SK-N-DZ (cell line): ENCODE measurements around the gene ZNF474. TPM values are rescaled to one million over a fixed set of nuclear protein-coding genes. Genes with fewer than 3 reads are reported as not detected.
"Not testable (repeated sequence)": the region's sequence is repeated elsewhere in the genome, so short reads cannot be mapped to it uniquely, and the experiment has no call there.

Source experiments
- DNase-seq: peaks from one replicate; pipeline ENCODE4 v3.0.0-alpha.2; 2015; ENCODE audit warnings: low spot score
- polyA plus RNA-seq, 2 experiments: library from polyadenylated mRNA; depleted of rRNA; stranded (reverse); fragments of >200 nt; gene quantifications; 2 replicates each; pipeline ENCODE4 v1.2.3, GENCODE V29; 2014

ZNF474 gene
- not detected in 2 replicates for polyA plus RNA-seq (2014; cell fraction: cytosol; rRNA removed)
- polyA plus RNA-seq (2014; cell fraction: nucleus; rRNA removed) = 0.14 TPM in 1 of 2 replicates, not detected in the other

- peak; percentile 7 for DNase-seq
Observed at GRCh38 chr5:122129306-122129705, at the start of gene ZNF474. TSS of gene ZNF474 (plus strand) at chr5:122129546. CDS start at chr5:122151991, 22,445 bp downstream.

- no peak for DNase-seq
Observed at GRCh38 chr5:122081541-122081940, 47.8 kb upstream of the ZNF474 start.

- no peak for DNase-seq
Observed at GRCh38 chr5:122083535-122083934, 45.8 kb upstream of the ZNF474 start.

GRCh38 chr5:122085041-122085440 lies 44.3 kb upstream of the ZNF474 start:
- no peak for DNase-seq

GRCh38 chr5:122089096-122090013 lies 40.0 kb upstream of the ZNF474 start:
- no peak for DNase-seq

- peak; percentile 18 for DNase-seq
Observed at GRCh38 chr5:122091936-122092600, 37.3 kb upstream of the ZNF474 start.

- no peak for DNase-seq
Observed at GRCh38 chr5:122093415-122094180, 35.7 kb upstream of the ZNF474 start.

GRCh38 chr5:122094251-122094650 lies 35.1 kb upstream of the ZNF474 start:
- DNase-seq = not testable (repeated sequence)

GRCh38 chr5:122095158-122095557 lies 34.2 kb upstream of the ZNF474 start:
- no peak for DNase-seq

GRCh38 chr5:122097391-122097790 lies 32.0 kb upstream of the ZNF474 start:
- no peak for DNase-seq

- no peak for DNase-seq
Observed at GRCh38 chr5:122099060-122099790, 30.1 kb upstream of the ZNF474 start.

- peak; percentile 28 for DNase-seq
Observed at GRCh38 chr5:122101636-122102285, 27.6 kb upstream of the ZNF474 start.

- DNase-seq = no peak
Observed at GRCh38 chr5:122102825-122103224, 26.5 kb upstream of the ZNF474 start.

GRCh38 chr5:122105909-122106308 lies 23.4 kb upstream of the ZNF474 start:
- no peak for DNase-seq

- no peak for DNase-seq
Observed at GRCh38 chr5:122107016-122107415, 22.3 kb upstream of the ZNF474 start.

GRCh38 chr5:122110987-122111386 lies 18.4 kb upstream of the ZNF474 start:
- DNase-seq = no peak

- no peak for DNase-seq
Observed at GRCh38 chr5:122111460-122111859, 17.9 kb upstream of the ZNF474 start.

GRCh38 chr5:122112063-122112462 lies 17.3 kb upstream of the ZNF474 start:
- no peak for DNase-seq

- no peak for DNase-seq
Observed at GRCh38 chr5:122112733-122113558, 16.4 kb upstream of the ZNF474 start.

- DNase-seq = no peak
Observed at GRCh38 chr5:122114501-122114900, 14.8 kb upstream of the ZNF474 start.
